ENCODE measurements around the gene STEAP2.

DNA sequence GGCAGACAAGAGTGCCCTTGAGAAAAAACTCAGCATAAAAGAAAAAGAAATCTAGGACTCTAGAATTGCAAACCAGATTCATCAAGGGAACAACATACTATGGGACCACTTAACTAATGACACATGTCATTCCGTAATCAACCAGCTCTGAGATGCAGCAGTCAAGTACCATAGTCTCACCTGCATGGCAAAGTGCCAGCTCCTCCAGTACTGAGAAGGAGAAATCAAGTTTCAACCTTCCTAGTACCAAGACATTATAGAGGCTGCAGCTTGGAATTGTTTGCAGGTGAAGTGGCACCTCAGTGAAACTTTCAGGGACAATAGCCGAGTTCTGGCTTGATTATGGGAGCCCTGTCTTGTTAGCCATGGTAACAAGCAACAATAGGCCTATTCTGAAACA lies 45.8 kb upstream of the STEAP2 start:
- TF ChIP-seq, protein P1, sequence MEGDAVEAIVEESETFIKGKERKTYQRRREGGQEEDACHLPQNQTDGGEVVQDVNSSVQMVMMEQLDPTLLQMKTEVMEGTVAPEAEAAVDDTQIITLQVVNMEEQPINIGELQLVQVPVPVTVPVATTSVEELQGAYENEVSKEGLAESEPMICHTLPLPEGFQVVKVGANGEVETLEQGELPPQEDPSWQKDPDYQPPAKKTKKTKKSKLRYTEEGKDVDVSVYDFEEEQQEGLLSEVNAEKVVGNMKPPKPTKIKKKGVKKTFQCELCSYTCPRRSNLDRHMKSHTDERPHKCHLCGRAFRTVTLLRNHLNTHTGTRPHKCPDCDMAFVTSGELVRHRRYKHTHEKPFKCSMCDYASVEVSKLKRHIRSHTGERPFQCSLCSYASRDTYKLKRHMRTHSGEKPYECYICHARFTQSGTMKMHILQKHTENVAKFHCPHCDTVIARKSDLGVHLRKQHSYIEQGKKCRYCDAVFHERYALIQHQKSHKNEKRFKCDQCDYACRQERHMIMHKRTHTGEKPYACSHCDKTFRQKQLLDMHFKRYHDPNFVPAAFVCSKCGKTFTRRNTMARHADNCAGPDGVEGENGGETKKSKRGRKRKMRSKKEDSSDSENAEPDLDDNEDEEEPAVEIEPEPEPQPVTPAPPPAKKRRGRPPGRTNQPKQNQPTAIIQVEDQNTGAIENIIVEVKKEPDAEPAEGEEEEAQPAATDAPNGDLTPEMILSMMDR (conservative IDR thresholded peaks at IDR 0.05; ENCODE audit: low read depth, low read length) = no peak
- TF ChIP-seq CEBPB (IDR thresholded peaks at IDR 0.05; ENCODE audit: low read depth, low read length) = no peak
- no peak for TF ChIP-seq POLR2A (IDR thresholded peaks at IDR 0.05; ENCODE audit: low read depth, low read length)
- no peak for TF ChIP-seq RCOR1 (IDR thresholded peaks at IDR 0.05; ENCODE audit: insufficient replicate concordance, low read length)
- TF ChIP-seq RFX5 (IDR thresholded peaks at IDR 0.05; ENCODE audit: low read depth, low read length) = no peak
- no peak for TF ChIP-seq RAD21 (IDR thresholded peaks at IDR 0.05; ENCODE audit: low read length)
- TF ChIP-seq MXI1 (IDR thresholded peaks at IDR 0.05; ENCODE audit: borderline replicate concordance, low read depth, low read length) = no peak
- TF ChIP-seq MAZ (IDR thresholded peaks at IDR 0.05; ENCODE audit: borderline replicate concordance, low read depth, low read length) = no peak
- no peak for TF ChIP-seq SMC3 (IDR thresholded peaks at IDR 0.05; ENCODE audit: low read depth, low read length)
- TF ChIP-seq BHLHE40 (IDR thresholded peaks at IDR 0.05; ENCODE audit: low read depth, low read length) = no peak
- TF ChIP-seq, protein P2, sequence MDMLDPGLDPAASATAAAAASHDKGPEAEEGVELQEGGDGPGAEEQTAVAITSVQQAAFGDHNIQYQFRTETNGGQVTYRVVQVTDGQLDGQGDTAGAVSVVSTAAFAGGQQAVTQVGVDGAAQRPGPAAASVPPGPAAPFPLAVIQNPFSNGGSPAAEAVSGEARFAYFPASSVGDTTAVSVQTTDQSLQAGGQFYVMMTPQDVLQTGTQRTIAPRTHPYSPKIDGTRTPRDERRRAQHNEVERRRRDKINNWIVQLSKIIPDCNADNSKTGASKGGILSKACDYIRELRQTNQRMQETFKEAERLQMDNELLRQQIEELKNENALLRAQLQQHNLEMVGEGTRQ (IDR thresholded peaks at IDR 0.05; ENCODE audit: low read depth, low read length) = no peak
- TF ChIP-seq CHD1 (IDR thresholded peaks at IDR 0.05; ENCODE audit: low read depth, low read length) = no peak
- TF ChIP-seq MAFK (IDR thresholded peaks at IDR 0.05; ENCODE audit: low read depth, low read length) = no peak
- TF ChIP-seq, protein P3, sequence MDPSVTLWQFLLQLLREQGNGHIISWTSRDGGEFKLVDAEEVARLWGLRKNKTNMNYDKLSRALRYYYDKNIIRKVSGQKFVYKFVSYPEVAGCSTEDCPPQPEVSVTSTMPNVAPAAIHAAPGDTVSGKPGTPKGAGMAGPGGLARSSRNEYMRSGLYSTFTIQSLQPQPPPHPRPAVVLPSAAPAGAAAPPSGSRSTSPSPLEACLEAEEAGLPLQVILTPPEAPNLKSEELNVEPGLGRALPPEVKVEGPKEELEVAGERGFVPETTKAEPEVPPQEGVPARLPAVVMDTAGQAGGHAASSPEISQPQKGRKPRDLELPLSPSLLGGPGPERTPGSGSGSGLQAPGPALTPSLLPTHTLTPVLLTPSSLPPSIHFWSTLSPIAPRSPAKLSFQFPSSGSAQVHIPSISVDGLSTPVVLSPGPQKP (IDR thresholded peaks at IDR 0.05; ENCODE audit: borderline replicate concordance, low read depth, low read length) = no peak

All from IMR-90 (cell line).